Neuron (in vitro differentiated cells): ENCODE results near the gene ANKRD42.
A peak's percentile ranks its signal among the peaks of the same experiment; 100 is the strongest.

Source experiments
- H2AFZ ChIP-seq: one replicate; pipeline ENCODE4 v1.6.1; 2013; ENCODE audit warnings: low read depth, mild to moderate bottlenecking, inconsistent platforms, low read length, moderate library complexity
- H3K27me3 ChIP-seq: one replicate; pipeline ENCODE4 v1.6.1; 2013; ENCODE audit warnings: low read length; ENCODE audit not compliant: insufficient read depth
- H3K36me3 ChIP-seq: one replicate; pipeline ENCODE4 v1.6.1; 2013; ENCODE audit warnings: low read length; ENCODE audit not compliant: insufficient read depth
- H3K4me1 ChIP-seq: one replicate; pipeline ENCODE4 v1.6.1; 2013; ENCODE audit warnings: low read length; ENCODE audit not compliant: insufficient read depth
- H3K4me3 ChIP-seq: 2 replicates; pipeline ENCODE4 v1.5.1; 2013; ENCODE audit warnings: mild to moderate bottlenecking, low read length, moderate library complexity
- H3K9me3 ChIP-seq: one replicate; pipeline ENCODE4 v1.6.1; 2013; ENCODE audit warnings: low read length

Gene ANKRD42

DNA sequence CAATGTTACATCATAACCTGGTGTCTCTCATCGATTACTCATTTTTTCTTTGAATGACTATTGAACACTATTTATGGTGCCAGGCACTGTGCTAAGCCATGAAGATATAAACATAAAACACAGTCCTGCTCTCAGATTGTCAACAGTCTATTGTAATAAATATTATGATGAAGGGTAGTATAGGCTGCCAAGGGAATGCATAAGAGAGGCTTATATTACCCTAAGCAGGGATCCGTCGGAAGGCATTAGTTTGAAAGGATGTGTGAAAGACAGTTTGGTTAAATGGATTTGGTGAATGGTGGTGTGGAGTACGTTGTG is 99.9 kb downstream of the ANKRD42 start:
- Histone ChIP-seq H3K27me3 (no peaks in the 10 kb centered on the region), H3K4me1 (peaks cover 10% of the 10 kb centered on the region), H3K9me3 (no peaks in the 10 kb centered on the region)

DNA sequence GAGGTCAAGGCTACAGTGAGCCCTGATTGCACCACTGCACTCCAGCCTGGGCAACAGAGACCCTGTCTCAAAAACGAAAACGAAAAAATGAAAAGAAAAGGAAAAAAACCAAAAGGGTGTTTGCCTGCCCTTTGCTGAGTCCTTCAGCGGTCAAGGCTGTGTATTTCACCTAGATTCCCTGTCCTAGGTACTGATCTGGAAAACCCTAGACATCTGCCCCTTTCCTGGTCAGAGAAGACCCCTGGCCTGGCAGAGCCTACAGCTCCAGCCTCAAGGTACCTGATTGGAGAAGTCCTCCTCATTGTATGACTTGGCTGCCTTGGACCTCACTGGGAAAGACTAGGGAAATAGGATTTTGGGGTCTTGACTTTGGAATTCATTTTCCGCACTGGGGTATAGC is 100.7 kb downstream of the ANKRD42 start:
- no peaks in the 10 kb centered on the region for H3K9me3 ChIP-seq
- no peaks in the 10 kb centered on the region for H3K27me3 ChIP-seq
- no peaks in the 10 kb centered on the region for H3K36me3 ChIP-seq
- H3K4me3 ChIP-seq, result no peak overlapping the region
- no peak overlapping the region for H2AFZ ChIP-seq
- peaks cover 10% of the 10 kb centered on the region for H3K4me1 ChIP-seq

More for the DNA sequence above, 99.9 kb downstream of the ANKRD42 start:
- no peak overlapping the region for H3K4me3 ChIP-seq
- H3K36me3 ChIP-seq, result no peaks in the 10 kb centered on the region
- H2AFZ ChIP-seq, result peak overlapping the region; percentile 37
